Fibroblast of lung (primary cell): ENCODE data around the gene GPR82. TPM values are rescaled to one million over a fixed set of nuclear protein-coding genes. Genes with fewer than 3 reads are reported as not detected.

ENCODE experiments used
- DNase-seq, 2 donors: peaks; one replicate each; pipeline versions ENCODE4 v3.0.0 to v3.0.0-alpha.2; 2010; ENCODE audit warnings: low read depth in 2 of 2
- H2AFZ ChIP-seq: 2 replicates; pipeline ENCODE4 v1.5.1; 2012; ENCODE audit warnings: low read length, control low read depth, inconsistent platforms
- H3K27ac ChIP-seq: 2 replicates; pipeline ENCODE4 v1.5.1; 2011; ENCODE audit warnings: low read length, control low read depth; ENCODE audit not compliant: insufficient read depth
- H3K27me3 ChIP-seq: 2 replicates; pipeline ENCODE4 v1.5.1; 2011; ENCODE audit warnings: mild to moderate bottlenecking, low read length; ENCODE audit not compliant: control insufficient read depth, insufficient read depth
- H3K36me3 ChIP-seq: 2 replicates; pipeline ENCODE4 v1.5.1; 2011; ENCODE audit warnings: low read length; ENCODE audit not compliant: control insufficient read depth, insufficient read depth
- H3K4me1 ChIP-seq: 2 replicates; pipeline ENCODE4 v1.5.1; 2011; ENCODE audit warnings: low read length; ENCODE audit not compliant: control insufficient read depth, insufficient read depth; ENCODE audit errors: extremely low read depth
- H3K4me2 ChIP-seq: 2 replicates; pipeline ENCODE4 v1.5.1; 2011; ENCODE audit warnings: low read length, control low read depth; ENCODE audit not compliant: insufficient read depth; ENCODE audit errors: extremely low read depth
- H3K4me3 ChIP-seq, 4 experiments: fragments of 200-600 bp in 1 of 4; sonication (generic) in 1 of 4; replicated peaks in 1 of 4; 2 replicates each; pipeline ENCODE4 v1.5.1; 2011 to 2016; ENCODE audit warnings: low read length in 4 of 4, low read depth in 3 of 4, mild to moderate bottlenecking in 3 of 4, control low read depth in 2 of 4, inconsistent platforms in 1 of 4, mixed read lengths in 1 of 4; ENCODE audit not compliant: insufficient read depth in 1 of 4; ENCODE audit errors: control extremely low read depth in 1 of 4
- H3K79me2 ChIP-seq: 2 replicates; pipeline ENCODE4 v1.5.1; 2012; ENCODE audit warnings: mild to moderate bottlenecking, low read length, inconsistent platforms; ENCODE audit not compliant: control insufficient read depth, insufficient read depth
- H3K9ac ChIP-seq: 2 replicates; pipeline ENCODE4 v1.5.1; 2011; ENCODE audit warnings: mild to moderate bottlenecking, low read length, control low read depth; ENCODE audit not compliant: insufficient read depth
- H3K9me3 ChIP-seq: 2 replicates; pipeline ENCODE4 v1.5.1; 2012; ENCODE audit warnings: low read depth, low read length; ENCODE audit not compliant: control insufficient read depth, insufficient read depth
- H4K20me1 ChIP-seq: 2 replicates; pipeline ENCODE4 v1.5.1; 2011; ENCODE audit warnings: low read length; ENCODE audit not compliant: control insufficient read depth, insufficient read depth; ENCODE audit errors: extremely low read depth
- CTCF ChIP-seq, 2 donors: IDR thresholded peaks in 1 of 2; conservative IDR thresholded peaks in 1 of 2; 1 replicate in 1 of 2; 2 replicates in 1 of 2; pipeline ENCODE4 v1.5.1; 2011 to 2012; ENCODE audit warnings: low read length in 2 of 2, control low read depth in 1 of 2, inconsistent platforms in 1 of 2, low read depth in 1 of 2, mild to moderate bottlenecking in 1 of 2
- EZH2 ChIP-seq: IDR thresholded peaks from 2 replicates; pipeline ENCODE4 v1.5.1; 2012; ENCODE audit warnings: low read length, control low read depth, mild to moderate bottlenecking; ENCODE audit errors: missing control alignments
- polyA plus RNA-seq, 2 donors: library from polyadenylated mRNA; depleted of rRNA in 1 of 2; stranded (reverse) in 1 of 2; unstranded in 1 of 2; fragments of >200 nt; gene quantifications; 2 replicates each; pipeline ENCODE4 v1.2.1, GENCODE V29; 2011 to 2012; ENCODE audit warnings: missing spikeins in 1 of 2
- total RNA-seq: library from RNA; depleted of rRNA; stranded (reverse); fragments of >200 nt; gene quantifications from 2 replicates; pipeline ENCODE4 v1.2.1, GENCODE V29; 2014

The GPR82 gene
- total and polyA plus RNA-seq, 2 donors (not counting 1 experiment from before 2014, with no cell fraction given), result not detected

GRCh38 chrX:41688156-41688555 is 35.8 kb upstream of the GPR82 start:
- Histone ChIP-seq H3K27me3 (no peaks in the 10 kb centered on the region), H3K4me2 (no peak overlapping the region), H3K79me2 (no peaks in the 10 kb centered on the region), H3K4me1 (no peaks in the 10 kb centered on the region), H3K9me3 (no peaks in the 10 kb centered on the region), H2AFZ (no peak overlapping the region), H3K27ac (no peak overlapping the region), H3K9ac (no peak overlapping the region), H3K4me3 (no peak overlapping the region), H4K20me1 (no peaks in the 10 kb centered on the region), H3K36me3 (no peaks in the 10 kb centered on the region)
- DNase-seq, result no peak
- no peak for TF ChIP-seq CTCF (conservative IDR thresholded peaks at IDR 0.05 in 1 of 2, IDR thresholded peaks at IDR 0.05 in 1 of 2; ENCODE audit: low read depth in 1 of 2, low read length in 2 of 2)
- TF ChIP-seq EZH2, result no peak

- no peak within 1 kb of the TSS for H2AFZ ChIP-seq
- DNase-seq, result no peak
- no peak within 1 kb of the TSS for H3K4me2 ChIP-seq
- H3K36me3 ChIP-seq, result no peaks in the 10 kb centered on the region
- no peaks in the 10 kb centered on the region for H3K27me3 ChIP-seq
- H3K4me1 ChIP-seq, result no peaks in the 10 kb centered on the region
- no peak within 1 kb of the TSS for H3K9ac ChIP-seq
- H4K20me1 ChIP-seq, result no peaks in the 10 kb centered on the region
- no peaks in the 10 kb centered on the region for H3K79me2 ChIP-seq
- TF ChIP-seq EZH2, result no peak
- TF ChIP-seq CTCF (conservative IDR thresholded peaks at IDR 0.05 in 1 of 2, IDR thresholded peaks at IDR 0.05 in 1 of 2; ENCODE audit: low read depth in 1 of 2, low read length in 2 of 2), result no peak
- no peak within 1 kb of the TSS for H3K4me3 ChIP-seq
- H3K9me3 ChIP-seq, result no peaks in the 10 kb centered on the region
- no peak within 1 kb of the TSS for H3K27ac ChIP-seq
Measured at GRCh38 chrX:41688835-41689234, 35.1 kb upstream of the GPR82 start, which contains the start of gene GPR34. GPR34 (plus strand) TSS chrX:41688973; CDS start chrX:41695634, 6,661 bp downstream.

- H2AFZ ChIP-seq, result no peak overlapping the region
- no peaks in the 10 kb centered on the region for H3K9me3 ChIP-seq
- no peak overlapping the region for H3K9ac ChIP-seq
- no peak overlapping the region for H3K4me3 ChIP-seq
- H3K4me1 ChIP-seq, result no peaks in the 10 kb centered on the region
- no peaks in the 10 kb centered on the region for H3K27me3 ChIP-seq
- H3K4me2 ChIP-seq, result no peak overlapping the region
- H3K36me3 ChIP-seq, result no peaks in the 10 kb centered on the region
- TF ChIP-seq CTCF (conservative IDR thresholded peaks at IDR 0.05 in 1 of 2, IDR thresholded peaks at IDR 0.05 in 1 of 2; ENCODE audit: low read depth in 1 of 2, low read length in 2 of 2) (no peak), EZH2 (no peak)
- DNase-seq, result no peak
- no peaks in the 10 kb centered on the region for H3K79me2 ChIP-seq
- no peak overlapping the region for H3K27ac ChIP-seq
- H4K20me1 ChIP-seq, result no peaks in the 10 kb centered on the region
Measured at GRCh38 chrX:41689711-41690110, 34.3 kb upstream of the GPR82 start.
